Measurements from ENCODE around the gene ADCY2. TPM values are rescaled to one million over a fixed set of nuclear protein-coding genes. Genes with fewer than 3 reads are reported as not detected.

Gene ADCY2
- polyA plus RNA-seq, 1 experiment: not detected

DNA sequence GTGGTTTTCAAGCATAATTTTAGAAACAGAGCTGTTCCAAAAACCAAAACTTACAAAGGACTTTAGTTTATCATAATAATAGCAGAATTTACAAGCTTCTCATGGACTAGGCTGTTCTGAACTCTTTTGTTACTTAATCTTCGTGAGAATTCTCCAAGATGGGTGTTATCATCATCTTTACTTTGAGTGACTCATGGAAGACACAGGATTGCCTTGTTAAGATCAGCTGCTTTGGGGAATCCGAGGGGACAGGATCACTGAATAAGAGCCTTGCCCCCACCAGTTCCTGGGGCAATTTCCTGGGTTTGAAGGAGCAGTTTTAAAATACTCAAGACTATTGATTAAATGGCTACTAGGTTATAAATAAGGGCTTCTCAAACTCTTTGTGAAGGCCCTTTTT, 374.5 kb downstream of the ADCY2 start:
- no peak for DNase-seq (ENCODE audit: low read depth, low spot score)
- Histone ChIP-seq H3K4me3 (ENCODE audit: low read depth, low read length) (no peak overlapping the region), H3K27ac (ENCODE audit: low read depth, low read length) (no peak overlapping the region), H3K9me3 (ENCODE audit: control insufficient read depth, insufficient read depth, low read length) (no peaks in the 10 kb centered on the region), H3K27me3 (ENCODE audit: control insufficient read depth, insufficient read depth, low read length) (no peaks in the 10 kb centered on the region)
- TF ChIP-seq, protein P1, sequence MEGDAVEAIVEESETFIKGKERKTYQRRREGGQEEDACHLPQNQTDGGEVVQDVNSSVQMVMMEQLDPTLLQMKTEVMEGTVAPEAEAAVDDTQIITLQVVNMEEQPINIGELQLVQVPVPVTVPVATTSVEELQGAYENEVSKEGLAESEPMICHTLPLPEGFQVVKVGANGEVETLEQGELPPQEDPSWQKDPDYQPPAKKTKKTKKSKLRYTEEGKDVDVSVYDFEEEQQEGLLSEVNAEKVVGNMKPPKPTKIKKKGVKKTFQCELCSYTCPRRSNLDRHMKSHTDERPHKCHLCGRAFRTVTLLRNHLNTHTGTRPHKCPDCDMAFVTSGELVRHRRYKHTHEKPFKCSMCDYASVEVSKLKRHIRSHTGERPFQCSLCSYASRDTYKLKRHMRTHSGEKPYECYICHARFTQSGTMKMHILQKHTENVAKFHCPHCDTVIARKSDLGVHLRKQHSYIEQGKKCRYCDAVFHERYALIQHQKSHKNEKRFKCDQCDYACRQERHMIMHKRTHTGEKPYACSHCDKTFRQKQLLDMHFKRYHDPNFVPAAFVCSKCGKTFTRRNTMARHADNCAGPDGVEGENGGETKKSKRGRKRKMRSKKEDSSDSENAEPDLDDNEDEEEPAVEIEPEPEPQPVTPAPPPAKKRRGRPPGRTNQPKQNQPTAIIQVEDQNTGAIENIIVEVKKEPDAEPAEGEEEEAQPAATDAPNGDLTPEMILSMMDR (IDR thresholded peaks at IDR 0.05; ENCODE audit: low read depth, low read length): no peak
- CTCF ChIA-PET: no interaction called here
- POLR2A ChIA-PET: no interaction called here

DNA sequence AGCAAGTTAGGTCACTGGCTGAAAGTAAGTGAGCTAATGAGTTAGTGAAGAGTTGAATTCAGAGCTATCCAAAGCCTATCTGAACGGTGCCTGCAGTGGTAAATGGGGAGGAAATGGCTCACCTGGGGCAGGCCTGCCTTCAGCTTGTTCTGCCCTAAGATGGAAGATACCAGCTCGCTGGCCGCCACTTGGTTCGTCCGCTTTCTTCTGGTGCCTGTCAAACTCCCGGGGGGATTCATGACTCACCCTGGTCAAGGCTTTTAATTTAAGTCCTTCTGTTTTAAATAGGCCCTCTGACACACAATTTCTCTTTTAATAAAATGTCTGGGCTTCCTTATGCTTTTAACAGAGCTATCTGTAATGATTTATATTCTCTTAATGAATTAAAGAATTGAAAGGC, 376.2 kb downstream of the ADCY2 start:
- TF ChIP-seq, protein P1 (IDR thresholded peaks at IDR 0.05; ENCODE audit: low read depth, low read length): no peak
- ChIA-PET POLR2A (no interaction called here), CTCF (no interaction called here)
- no peak for DNase-seq (ENCODE audit: low read depth, low spot score)
- no peak overlapping the region for H3K27ac ChIP-seq (ENCODE audit: low read depth, low read length)
- no peaks in the 10 kb centered on the region for H3K27me3 ChIP-seq (ENCODE audit: control insufficient read depth, insufficient read depth, low read length)
- peaks cover 2% of the 10 kb centered on the region; the same call in 1 of the 2 replicates for H3K9me3 ChIP-seq (ENCODE audit: control insufficient read depth, insufficient read depth, low read length)
- H3K4me3 ChIP-seq (ENCODE audit: low read depth, low read length): no peak overlapping the region

DNA sequence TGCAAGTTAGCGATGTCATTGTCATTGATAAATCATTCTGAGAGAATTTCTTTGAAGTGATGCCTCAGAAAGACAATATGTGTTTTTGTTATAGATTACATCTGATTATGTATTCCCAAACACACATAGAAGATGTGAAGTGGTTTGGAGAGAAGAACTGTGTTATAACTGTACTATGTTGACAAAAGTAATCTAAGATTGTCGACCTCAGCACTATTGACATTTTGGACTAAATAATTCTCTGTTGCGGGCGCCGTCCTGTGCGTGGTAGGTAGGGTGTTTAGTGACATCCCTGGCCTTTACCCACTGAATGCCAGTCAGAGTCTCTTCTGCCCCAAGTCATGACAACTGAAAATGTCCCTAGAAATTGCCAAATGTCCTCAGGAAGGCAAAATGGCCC, 377.2 kb downstream of the ADCY2 start:
- TF ChIP-seq, protein P1 (IDR thresholded peaks at IDR 0.05; ENCODE audit: low read depth, low read length): no peak

DNA sequence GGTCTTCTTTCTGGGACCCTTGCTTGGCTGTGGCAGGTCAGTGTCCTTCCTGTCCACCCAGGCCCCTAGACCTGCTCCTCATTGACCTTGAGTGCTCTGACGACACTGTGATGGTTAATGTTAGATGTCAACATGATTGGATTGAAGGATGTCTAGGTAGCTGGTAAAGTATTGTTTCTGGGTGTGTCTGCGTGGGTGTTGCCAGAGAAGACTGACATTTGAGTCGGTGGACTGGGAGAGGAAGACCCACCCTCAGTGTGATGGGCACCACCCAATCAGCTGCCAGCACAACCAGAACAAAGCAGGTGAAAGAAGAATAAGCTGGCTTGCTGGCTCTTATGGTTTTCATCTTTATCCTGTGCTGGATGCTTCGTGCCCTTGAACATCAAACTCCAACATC, 380.5 kb downstream of the ADCY2 start:
- CTCF ChIA-PET: no interaction called here

More for the DNA sequence above, 377.2 kb downstream of the ADCY2 start:
- ChIA-PET POLR2A (no interaction called here), CTCF (no interaction called here)
- no peak overlapping the region for H3K4me3 ChIP-seq (ENCODE audit: low read depth, low read length)
- no peak for DNase-seq (ENCODE audit: low read depth, low spot score)
- H3K27ac ChIP-seq (ENCODE audit: low read depth, low read length): no peak overlapping the region
- peaks cover 2% of the 10 kb centered on the region; the same call in 1 of the 2 replicates for H3K9me3 ChIP-seq (ENCODE audit: control insufficient read depth, insufficient read depth, low read length)
- no peaks in the 10 kb centered on the region for H3K27me3 ChIP-seq (ENCODE audit: control insufficient read depth, insufficient read depth, low read length)

More for the DNA sequence above, 380.5 kb downstream of the ADCY2 start:
- POLR2A ChIA-PET: no interaction called here
- TF ChIP-seq, protein P1 (IDR thresholded peaks at IDR 0.05; ENCODE audit: low read depth, low read length): no peak
- H3K27ac ChIP-seq (ENCODE audit: low read depth, low read length): no peak overlapping the region
- peaks cover 2% of the 10 kb centered on the region; the same call in 1 of the 2 replicates for H3K9me3 ChIP-seq (ENCODE audit: control insufficient read depth, insufficient read depth, low read length)
- H3K27me3 ChIP-seq (ENCODE audit: control insufficient read depth, insufficient read depth, low read length): no peaks in the 10 kb centered on the region
- no peak for DNase-seq (ENCODE audit: low read depth, low spot score)
- no peak overlapping the region for H3K4me3 ChIP-seq (ENCODE audit: low read depth, low read length)
